Large intestine (tissue), 3 donors: Measurements from ENCODE around the gene USB1. TPM values are rescaled to one million over a fixed set of nuclear protein-coding genes. Genes with fewer than 3 reads are reported as not detected.

Experiments used
- DNase-seq, 2 donors: peaks; one replicate each; pipeline versions ENCODE4 v3.0.0 to v3.0.0-alpha.2; 2013
- H3K27ac ChIP-seq: one replicate; pipeline ENCODE4 v1.5.1; 2013; ENCODE audit warnings: low read length
- H3K27me3 ChIP-seq: 2 replicates; pipeline ENCODE4 v1.6.1; 2013; ENCODE audit warnings: low read length; ENCODE audit not compliant: control insufficient read depth, insufficient read depth
- H3K36me3 ChIP-seq: 2 replicates; pipeline ENCODE4 v1.6.1; 2013; ENCODE audit warnings: low read length; ENCODE audit not compliant: control insufficient read depth, insufficient read depth
- H3K4me1 ChIP-seq: one replicate; pipeline ENCODE4 v1.6.1; 2013; ENCODE audit warnings: low read length; ENCODE audit not compliant: control insufficient read depth, insufficient read depth
- H3K4me3 ChIP-seq: one replicate; pipeline ENCODE4 v1.5.1; 2013; ENCODE audit warnings: low read length
- H3K9me3 ChIP-seq: one replicate; pipeline ENCODE4 v1.6.1; 2013; ENCODE audit warnings: mild to moderate bottlenecking, low read depth, low read length, moderate library complexity; ENCODE audit not compliant: control insufficient read depth
- WGBS: methylation state at CpG from one replicate; pipeline ENCODE4 v1.1.5; 2013; ENCODE audit warnings: low lambda C conversion rate; ENCODE audit not compliant: insufficient coverage; 5-methylcytosine and 5-hydroxymethylcytosine counted together
- polyA plus RNA-seq: library from polyadenylated mRNA; unstranded; fragments of 120-200 nt; gene quantifications from one replicate; pipeline ENCODE4 v1.2.1, GENCODE V29; 2013

Gene USB1
- polyA plus RNA-seq, 1 donor = 26.5 TPM

- H3K36me3 ChIP-seq = no peaks in the 10 kb centered on the region
- H3K4me3 ChIP-seq = no peak overlapping the region
- DNase-seq = no peak
- no peak overlapping the region for H3K27ac ChIP-seq
- H3K4me1 ChIP-seq = no peaks in the 10 kb centered on the region
- no peaks in the 10 kb centered on the region for H3K9me3 ChIP-seq
- H3K27me3 ChIP-seq = no peaks in the 10 kb centered on the region
- WGBS = no CpG with 5 or more reads among the region's 4 CpGs
Observed at GRCh38 chr16:58070585-58070984, 69.4 kb downstream of the USB1 start.

Other genes starting within 250 kb of the USB1 start
- 82.3 TPM for gene KIFC3, start 198.9 kb upstream of the USB1 start, polyA plus RNA-seq
- gene CNGB1, start 30.3 kb upstream of the USB1 start, polyA plus RNA-seq = 7.5 TPM
- gene ZNF319, start 735 bp upstream of the USB1 start, polyA plus RNA-seq = 5.8 TPM
- 56.8 TPM for gene MMP15, start 24.3 kb downstream of the USB1 start, polyA plus RNA-seq
- gene CFAP20, start 128.0 kb downstream of the USB1 start, polyA plus RNA-seq = 64.4 TPM
- 50.7 TPM for gene CSNK2A2, start 196.7 kb downstream of the USB1 start, polyA plus RNA-seq